Caco-2 (cell line): ENCODE measurements around the gene ZNF821. TPM values are rescaled to one million over a fixed set of nuclear protein-coding genes. Genes with fewer than 3 reads are reported as not detected.
"Not testable (repeated sequence)": the region's sequence is repeated elsewhere in the genome, so short reads cannot be mapped to it uniquely, and the experiment has no call there.

Experiments used
- BruUV-seq: library from RNA; stranded (reverse); fragments of 400-500 nt; replicated peaks from 2 replicates; lab custom pipeline; 2021; lab: Mats Ljungman, UMichigan
- CTCF ChIA-PET: fragments of 300-600 bp; sonication (Branson Sonifier 250); formaldehyde crosslinking; loops from one replicate; lab custom pipeline; 2022; ENCODE audit warnings: antibody characterized with exemption; lab: Charles Lee
- POLR2A ChIA-PET: fragments of 300-600 bp; sonication (Branson Sonifier 250); formaldehyde crosslinking; loops from one replicate; lab custom pipeline; 2022; ENCODE audit warnings: antibody characterized with exemption; lab: Charles Lee
- DNase-seq, 2 experiments: peaks; one replicate each; pipeline versions ENCODE4 v3.0.0 to v3.0.0-alpha.2; 2020 to 2022
- H3K27me3 ChIP-seq: replicated peaks from 2 replicates; pipeline ENCODE4 v1.6.0; 2011; ENCODE audit warnings: low read length; ENCODE audit not compliant: control insufficient read depth, insufficient read depth
- H3K36me3 ChIP-seq: 2 replicates; pipeline ENCODE4 v1.5.1; 2011; ENCODE audit warnings: low read length; ENCODE audit not compliant: control insufficient read depth, insufficient read depth
- H3K4me1 ChIP-seq: fragments of 250-450 bp; sonication (Bioruptor Pico); 2 replicates; pipeline ENCODE4 v1.5.1; 2020; ENCODE audit warnings: mild to moderate bottlenecking
- H3K4me3 ChIP-seq: 2 replicates; pipeline ENCODE4 v1.5.1; 2011; ENCODE audit warnings: low read depth, mild to moderate bottlenecking, control low read depth, low read length
- H3K9me3 ChIP-seq: fragments of 250-450 bp; sonication (Bioruptor Pico); 2 replicates; pipeline ENCODE4 v1.5.1; 2020; ENCODE audit warnings: mild to moderate bottlenecking, moderate library complexity
- H3K27ac Mint-ChIP-seq: one replicate; pipeline ENCODE4 v1.8.0; 2022; ENCODE audit warnings: mixed read lengths; ENCODE audit not compliant: unreplicated experiment
- H3K27me3 Mint-ChIP-seq: one replicate; pipeline ENCODE4 v1.8.0; 2022; ENCODE audit warnings: mixed read lengths; ENCODE audit not compliant: insufficient read depth, unreplicated experiment
- H3K36me3 Mint-ChIP-seq: one replicate; pipeline ENCODE4 v1.8.0; 2022; ENCODE audit warnings: mild to moderate bottlenecking, mixed read lengths; ENCODE audit not compliant: insufficient read depth, unreplicated experiment
- H3K4me1 Mint-ChIP-seq: one replicate; pipeline ENCODE4 v1.8.0; 2022; ENCODE audit warnings: low read depth, mixed read lengths; ENCODE audit not compliant: unreplicated experiment
- H3K4me3 Mint-ChIP-seq: one replicate; pipeline ENCODE4 v1.8.0; 2022; ENCODE audit warnings: mild to moderate bottlenecking, moderate library complexity, mixed read lengths; ENCODE audit not compliant: unreplicated experiment
- H3K9me3 Mint-ChIP-seq: one replicate; pipeline ENCODE4 v1.8.0; 2022; ENCODE audit warnings: mixed read lengths; ENCODE audit not compliant: unreplicated experiment
- intact Hi-C: fragments of 100-400 bp; cut with micrococcal nuclease; formaldehyde crosslinking; loops from one replicate; pipeline ENCODE4 v1.10.0; 2022; ENCODE audit not compliant: unreplicated experiment
- total RNA-seq: library from RNA; stranded (reverse); gene quantifications from 2 replicates; pipeline ENCODE4 v1.2.3, GENCODE V29; 2022
- TF ChIP-seq, protein P1 (sequence below), 2 experiments: fragments of 200-600 bp in 1 of 2; IDR thresholded peaks; 1 replicate in 1 of 2; 2 replicates in 1 of 2; pipeline versions ENCODE4 v1.5.1 to v1.8.0; 2011 to 2022; ENCODE audit warnings: antibody characterized with exemption in 1 of 2, control low read depth in 1 of 2, inconsistent platforms in 1 of 2, low read depth in 1 of 2, low read length in 1 of 2, mild to moderate bottlenecking in 1 of 2, moderate library complexity in 1 of 2; ENCODE audit not compliant: insufficient read depth in 1 of 2, severe bottlenecking in 1 of 2, unreplicated experiment in 1 of 2

ZNF821 gene
- total RNA-seq, 1 experiment from 2014 or later, result 16.9 TPM

DNA sequence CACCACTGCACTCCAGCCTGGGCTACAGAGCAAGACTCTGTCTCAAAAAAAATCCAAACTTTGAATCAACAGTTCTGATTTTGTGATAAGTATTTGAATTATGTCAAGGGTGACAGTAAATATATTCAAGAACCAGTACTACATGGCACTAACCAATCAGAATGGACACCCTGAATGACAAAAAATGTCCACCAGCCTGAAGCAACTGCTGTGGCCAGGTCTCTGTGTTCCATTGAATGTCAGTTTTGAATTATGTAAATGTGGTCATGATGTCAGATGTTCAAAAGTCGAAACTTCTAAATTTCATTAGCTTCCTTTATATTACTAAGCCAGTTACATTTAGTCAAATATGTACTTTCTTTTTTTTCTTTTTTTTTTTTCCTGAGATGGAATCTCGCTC is 53.6 kb downstream of the ZNF821 start:
- Histone ChIP-seq H3K27me3 (no peaks in the 10 kb centered on the region), H3K9me3 (peaks cover 6% of the 10 kb centered on the region; the same call in 1 of the 2 replicates), H3K4me1 (no peaks in the 10 kb centered on the region; the same call in 1 of the 2 replicates), H3K4me3 (no peak overlapping the region), H3K36me3 (no peaks in the 10 kb centered on the region)
- Mint-ChIP-seq H3K27ac (no peak overlapping the region), H3K4me1 (peaks cover 7% of the 10 kb centered on the region), H3K4me3 (no peak overlapping the region), H3K36me3 (no peaks in the 10 kb centered on the region), H3K27me3 (no peaks in the 10 kb centered on the region), H3K9me3 (peaks cover 11% of the 10 kb centered on the region)
- no peak for DNase-seq
- no TSS peak for BruUV-seq
- ChIA-PET CTCF (no interaction called here), POLR2A (no interaction called here)
- TF ChIP-seq, protein P1, sequence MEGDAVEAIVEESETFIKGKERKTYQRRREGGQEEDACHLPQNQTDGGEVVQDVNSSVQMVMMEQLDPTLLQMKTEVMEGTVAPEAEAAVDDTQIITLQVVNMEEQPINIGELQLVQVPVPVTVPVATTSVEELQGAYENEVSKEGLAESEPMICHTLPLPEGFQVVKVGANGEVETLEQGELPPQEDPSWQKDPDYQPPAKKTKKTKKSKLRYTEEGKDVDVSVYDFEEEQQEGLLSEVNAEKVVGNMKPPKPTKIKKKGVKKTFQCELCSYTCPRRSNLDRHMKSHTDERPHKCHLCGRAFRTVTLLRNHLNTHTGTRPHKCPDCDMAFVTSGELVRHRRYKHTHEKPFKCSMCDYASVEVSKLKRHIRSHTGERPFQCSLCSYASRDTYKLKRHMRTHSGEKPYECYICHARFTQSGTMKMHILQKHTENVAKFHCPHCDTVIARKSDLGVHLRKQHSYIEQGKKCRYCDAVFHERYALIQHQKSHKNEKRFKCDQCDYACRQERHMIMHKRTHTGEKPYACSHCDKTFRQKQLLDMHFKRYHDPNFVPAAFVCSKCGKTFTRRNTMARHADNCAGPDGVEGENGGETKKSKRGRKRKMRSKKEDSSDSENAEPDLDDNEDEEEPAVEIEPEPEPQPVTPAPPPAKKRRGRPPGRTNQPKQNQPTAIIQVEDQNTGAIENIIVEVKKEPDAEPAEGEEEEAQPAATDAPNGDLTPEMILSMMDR (IDR thresholded peaks at IDR 0.05; ENCODE audit: insufficient read depth in 1 of 2, low read depth in 1 of 2, low read length in 1 of 2, severe bottlenecking in 1 of 2, unreplicated experiment in 1 of 2), result no peak
- intact Hi-C loops, result no loop called here

DNA sequence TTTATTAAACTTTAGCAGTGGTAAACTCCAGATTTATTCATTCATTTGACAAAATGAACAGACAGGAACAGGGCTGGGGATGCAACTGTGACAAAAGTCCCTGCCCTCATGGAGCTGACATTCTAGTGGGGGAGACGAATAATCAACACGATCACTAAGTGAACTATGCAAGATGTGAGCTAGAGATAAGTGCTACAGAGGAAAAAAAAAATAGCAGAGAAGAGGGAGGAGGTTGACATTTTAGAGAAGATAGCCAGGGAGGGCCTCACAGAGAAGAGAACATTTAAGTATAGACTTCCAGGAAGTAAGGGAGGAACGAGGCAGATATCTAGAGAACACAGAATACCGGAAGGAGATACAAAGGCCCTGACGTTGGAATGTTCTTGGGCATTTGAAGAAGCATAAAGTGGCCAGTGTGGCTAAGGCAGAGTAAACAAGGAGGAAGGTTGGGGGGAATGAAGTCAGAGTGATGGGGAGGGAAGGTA is 57.4 kb downstream of the ZNF821 start:
- Mint-ChIP-seq H3K4me1 (peaks cover 7% of the 10 kb centered on the region), H3K27me3 (no peaks in the 10 kb centered on the region), H3K27ac (no peak overlapping the region), H3K9me3 (peaks cover 11% of the 10 kb centered on the region), H3K36me3 (no peaks in the 10 kb centered on the region), H3K4me3 (no peak overlapping the region)
- POLR2A ChIA-PET, result no interaction called here
- CTCF ChIA-PET, result no interaction called here
- no TSS peak for BruUV-seq
- no peak for DNase-seq
- TF ChIP-seq, protein P1 (IDR thresholded peaks at IDR 0.05; ENCODE audit: insufficient read depth in 1 of 2, low read depth in 1 of 2, low read length in 1 of 2, severe bottlenecking in 1 of 2, unreplicated experiment in 1 of 2), result no peak
- H3K4me1 ChIP-seq, result no peaks in the 10 kb centered on the region
- H3K4me3 ChIP-seq, result no peak overlapping the region
- intact Hi-C loops, result no loop called here
- H3K27me3 ChIP-seq, result no peaks in the 10 kb centered on the region
- H3K9me3 ChIP-seq, result peaks cover 6% of the 10 kb centered on the region; the same call in 1 of the 2 replicates
- no peaks in the 10 kb centered on the region for H3K36me3 ChIP-seq

DNA sequence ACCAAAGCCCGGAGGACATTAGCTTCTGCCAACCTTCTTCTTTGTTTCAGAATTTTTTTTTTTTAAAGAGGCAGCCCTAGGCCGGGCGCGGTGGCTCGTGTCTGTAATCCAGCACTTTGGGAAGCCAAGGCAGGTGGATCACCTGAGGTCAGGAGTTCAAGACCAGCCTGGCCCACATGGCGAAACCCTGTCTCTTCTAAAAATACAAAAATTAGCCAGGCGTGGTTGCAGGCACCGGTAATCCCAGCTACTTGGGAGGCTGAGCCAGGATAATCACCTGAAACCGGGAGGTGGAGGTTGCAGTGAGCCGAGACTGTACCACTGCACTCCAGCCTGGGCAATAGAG is 66.9 kb downstream of the ZNF821 start:
- H3K9me3 ChIP-seq, CTCF ChIA-PET, H3K4me3 Mint-ChIP-seq, H3K27me3 Mint-ChIP-seq, POLR2A ChIA-PET, H3K27me3 ChIP-seq, H3K36me3 Mint-ChIP-seq, DNase-seq, H3K36me3 ChIP-seq, intact Hi-C loops, H3K4me1 ChIP-seq, H3K4me3 ChIP-seq, H3K9me3 Mint-ChIP-seq, H3K4me1 Mint-ChIP-seq, H3K27ac Mint-ChIP-seq, BruUV-seq: not testable (repeated sequence)
